ENCODE data around the gene CA5B. TPM values are rescaled to one million over a fixed set of nuclear protein-coding genes. Genes with fewer than 3 reads are reported as not detected.
"Not testable (repeated sequence)": the region's sequence is repeated elsewhere in the genome, so short reads cannot be mapped to it uniquely, and the experiment has no call there.

The CA5B gene
- total RNA-seq, 1 experiment from 2014 or later = 3.4 TPM

- H3K36me3 ChIP-seq = no peaks in the 10 kb centered on the region
- DNase-seq = no peak
- no peaks in the 10 kb centered on the region for H3K27me3 ChIP-seq
- no peaks in the 10 kb centered on the region for H3K9me3 ChIP-seq
- no peak overlapping the region for H3K4me3 ChIP-seq
Measured at GRCh38 chrX:15825936-15826335, 87.9 kb downstream of the CA5B start.

- Histone ChIP-seq H3K9me3 (no peaks in the 10 kb centered on the region), H3K36me3 (no peaks in the 10 kb centered on the region), H3K27me3 (no peaks in the 10 kb centered on the region), H3K4me3 (no peak overlapping the region)
- DNase-seq = no peak
Measured at GRCh38 chrX:15829217-15829616, 91.1 kb downstream of the CA5B start.

- H3K27me3 ChIP-seq, H3K9me3 ChIP-seq, H3K36me3 ChIP-seq, DNase-seq, H3K4me3 ChIP-seq: not testable (repeated sequence)
Measured at GRCh38 chrX:15831347-15831746, 93.3 kb downstream of the CA5B start.

GRCh38 chrX:15834053-15834452 is 96.0 kb downstream of the CA5B start:
- H3K36me3 ChIP-seq = no peaks in the 10 kb centered on the region
- no peak for DNase-seq
- H3K9me3 ChIP-seq = no peaks in the 10 kb centered on the region
- H3K4me3 ChIP-seq = no peak overlapping the region
- H3K27me3 ChIP-seq = no peaks in the 10 kb centered on the region

- Histone ChIP-seq H3K4me3 (no peak overlapping the region), H3K27me3 (no peaks in the 10 kb centered on the region), H3K9me3 (no peaks in the 10 kb centered on the region), H3K36me3 (no peaks in the 10 kb centered on the region)
- DNase-seq = no peak
Measured at GRCh38 chrX:15834827-15835595, 96.9 kb downstream of the CA5B start.

Other genes with a start within 250 kb of the CA5B start
- 16.4 and 39.5 TPM in 2 replicates for gene PIR, start 244.9 kb upstream of the CA5B start, total RNA-seq (2014; rRNA removed; shearing (Covaris generic); ENCODE audit: low replicate concordance)
- not detected in 2 replicates for gene BMX, start 237.5 kb upstream of the CA5B start, total RNA-seq (2014; rRNA removed; shearing (Covaris generic); ENCODE audit: low replicate concordance)
- gene ACE2, start 137.3 kb upstream of the CA5B start, total RNA-seq (2014; rRNA removed; shearing (Covaris generic); ENCODE audit: low replicate concordance) = not detected in 2 replicates
- gene CLTRN, start 73.5 kb upstream of the CA5B start, total RNA-seq (2014; rRNA removed; shearing (Covaris generic); ENCODE audit: low replicate concordance) = 0.89 TPM in 1 of 2 replicates, not detected in the other
- gene ZRSR2, start 52.2 kb downstream of the CA5B start, total RNA-seq (2014; rRNA removed; shearing (Covaris generic); ENCODE audit: low replicate concordance) = 1.8 and 1.9 TPM in 2 replicates
- 10.8 and 15.5 TPM in 2 replicates for gene AP1S2, start 116.5 kb downstream of the CA5B start, total RNA-seq (2014; rRNA removed; shearing (Covaris generic); ENCODE audit: low replicate concordance)

Measured in MG63 (cell line).